Activated naive CD4-positive, alpha-beta T cell treated with anti-CD3 and anti-CD28 coated beads, Interleukin-2, amount 50 U/mL, for 24 hours (primary cell): Measurements from ENCODE around the gene EVA1C.
"Not testable (repeated sequence)": the region's sequence is repeated elsewhere in the genome, so short reads cannot be mapped to it uniquely, and the experiment has no call there.

Source experiments
- H3K27ac Mint-ChIP-seq: one replicate; pipeline ENCODE4 v1.8.0; 2021; ENCODE audit warnings: mild to moderate bottlenecking, mixed read lengths
- H3K27me3 Mint-ChIP-seq: one replicate; pipeline ENCODE4 v1.8.0; 2021; ENCODE audit warnings: mixed read lengths
- H3K36me3 Mint-ChIP-seq: one replicate; pipeline ENCODE4 v1.8.0; 2021; ENCODE audit warnings: mixed read lengths
- H3K4me1 Mint-ChIP-seq: one replicate; pipeline ENCODE4 v1.8.0; 2021; ENCODE audit warnings: mixed read lengths
- H3K4me3 Mint-ChIP-seq: one replicate; pipeline ENCODE4 v1.8.0; 2021; ENCODE audit warnings: mild to moderate bottlenecking, mixed read lengths
- H3K9me3 Mint-ChIP-seq: one replicate; pipeline ENCODE4 v1.8.0; 2021; ENCODE audit warnings: mixed read lengths

The EVA1C gene

DNA sequence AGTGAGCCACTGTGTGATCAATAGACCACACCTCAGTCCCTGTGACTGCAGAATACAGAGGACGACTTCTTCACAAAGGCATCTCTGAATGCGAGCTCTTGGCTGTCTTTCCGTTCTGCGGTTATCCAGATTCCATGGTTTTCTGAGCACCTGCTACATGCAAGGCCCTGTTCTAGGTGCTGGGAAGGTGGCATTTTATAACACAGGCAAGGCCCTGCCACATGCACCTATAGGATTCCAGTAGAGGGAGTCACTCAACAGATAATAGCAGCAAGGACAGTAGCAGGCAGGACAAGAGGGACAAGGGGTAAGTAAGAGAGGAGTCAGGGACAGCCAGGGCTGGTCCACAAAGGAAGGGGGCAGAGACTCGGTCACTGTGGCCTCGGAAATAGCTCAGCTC, 28.7 kb upstream of the EVA1C start:
- Mint-ChIP-seq H3K27me3 (no peaks in the 10 kb centered on the region), H3K36me3 (peaks cover 10% of the 10 kb centered on the region), H3K4me1 (peaks cover 18% of the 10 kb centered on the region), H3K4me3 (no peak overlapping the region), H3K27ac (no peak overlapping the region), H3K9me3 (no peaks in the 10 kb centered on the region)

DNA sequence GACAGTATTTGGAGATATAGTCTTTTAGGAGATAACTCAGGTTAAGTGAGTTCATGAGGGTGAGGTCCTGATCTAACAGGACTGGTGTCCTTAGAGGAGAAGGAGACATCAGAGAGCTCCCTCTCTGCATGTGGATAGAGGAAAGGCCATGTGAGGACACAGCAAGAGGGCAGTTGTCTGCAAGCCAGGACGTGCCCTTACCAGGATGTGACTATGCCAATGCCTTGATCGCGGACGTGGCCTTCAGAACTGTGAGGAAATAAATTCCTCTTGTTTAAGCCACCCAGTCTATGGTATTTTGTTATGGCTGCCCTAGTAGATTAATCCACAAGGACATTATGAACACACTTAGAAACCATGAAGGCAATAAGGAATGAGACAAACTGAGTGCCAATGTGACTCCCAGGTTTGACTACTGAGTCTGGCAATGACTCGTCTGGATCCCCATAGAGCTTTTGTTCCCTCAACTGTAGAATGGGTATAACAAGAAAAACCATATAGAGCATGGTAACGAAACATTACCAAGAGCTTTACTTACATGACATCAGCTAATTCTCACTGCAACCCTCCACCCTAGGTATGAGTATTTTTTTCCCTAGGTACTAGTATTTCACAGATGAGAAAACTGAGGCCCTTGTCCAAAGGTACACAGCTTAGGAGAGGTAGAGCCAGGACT, 26.2 kb upstream of the EVA1C start:
- H3K27me3 Mint-ChIP-seq = no peaks in the 10 kb centered on the region
- no peaks in the 10 kb centered on the region for H3K9me3 Mint-ChIP-seq
- H3K4me1 Mint-ChIP-seq = peaks cover 37% of the 10 kb centered on the region
- no peak overlapping the region for H3K27ac Mint-ChIP-seq
- H3K4me3 Mint-ChIP-seq = no peak overlapping the region
- peaks cover 14% of the 10 kb centered on the region for H3K36me3 Mint-ChIP-seq

DNA sequence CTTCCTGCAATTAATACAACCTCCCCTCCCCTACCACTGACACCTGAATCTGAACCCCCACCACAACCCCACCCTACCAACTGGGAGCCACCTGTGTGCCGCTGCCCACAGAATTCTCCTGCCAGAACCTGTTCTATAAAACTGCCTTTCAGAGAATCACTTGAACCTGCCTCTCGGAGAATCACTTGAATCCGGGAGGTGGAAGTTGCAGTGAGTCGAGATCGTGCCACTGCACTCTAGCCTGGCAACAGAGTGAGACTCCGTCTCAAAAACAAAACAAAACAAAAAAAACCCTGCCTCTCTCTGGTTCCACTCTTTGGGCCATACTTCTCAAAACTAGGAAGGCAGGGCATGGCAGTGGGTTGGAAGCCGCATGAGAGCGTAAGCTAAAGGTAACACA, 25.4 kb upstream of the EVA1C start:
- Mint-ChIP-seq H3K36me3 (peaks cover 19% of the 10 kb centered on the region), H3K27me3 (no peaks in the 10 kb centered on the region), H3K27ac (peak overlapping the region; percentile 35), H3K9me3 (no peaks in the 10 kb centered on the region), H3K4me3 (no peak overlapping the region), H3K4me1 (peaks cover 42% of the 10 kb centered on the region)

DNA sequence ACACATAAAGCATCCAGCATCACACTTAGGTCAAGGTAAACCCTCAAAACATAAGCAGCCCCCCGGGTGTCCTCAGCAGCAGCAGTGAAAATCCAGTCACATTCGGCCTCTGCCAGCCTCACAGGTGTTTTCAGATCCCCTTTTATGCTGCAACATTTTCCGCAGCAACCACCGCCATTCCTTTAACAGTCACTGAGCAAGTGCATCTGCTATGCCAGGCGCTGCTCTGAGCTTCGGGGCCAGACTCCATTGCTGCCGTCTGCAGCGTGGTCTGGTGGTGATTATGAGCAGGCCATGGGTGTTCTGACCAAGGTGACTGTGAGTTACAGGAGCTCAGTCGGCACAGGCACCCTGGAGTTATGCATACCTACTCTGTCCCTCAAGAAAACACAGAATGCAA, 24.2 kb upstream of the EVA1C start:
- H3K27ac Mint-ChIP-seq = no peak overlapping the region
- peaks cover 18% of the 10 kb centered on the region for H3K36me3 Mint-ChIP-seq
- peaks cover 42% of the 10 kb centered on the region for H3K4me1 Mint-ChIP-seq
- no peak overlapping the region for H3K4me3 Mint-ChIP-seq
- no peaks in the 10 kb centered on the region for H3K9me3 Mint-ChIP-seq
- H3K27me3 Mint-ChIP-seq = no peaks in the 10 kb centered on the region

DNA sequence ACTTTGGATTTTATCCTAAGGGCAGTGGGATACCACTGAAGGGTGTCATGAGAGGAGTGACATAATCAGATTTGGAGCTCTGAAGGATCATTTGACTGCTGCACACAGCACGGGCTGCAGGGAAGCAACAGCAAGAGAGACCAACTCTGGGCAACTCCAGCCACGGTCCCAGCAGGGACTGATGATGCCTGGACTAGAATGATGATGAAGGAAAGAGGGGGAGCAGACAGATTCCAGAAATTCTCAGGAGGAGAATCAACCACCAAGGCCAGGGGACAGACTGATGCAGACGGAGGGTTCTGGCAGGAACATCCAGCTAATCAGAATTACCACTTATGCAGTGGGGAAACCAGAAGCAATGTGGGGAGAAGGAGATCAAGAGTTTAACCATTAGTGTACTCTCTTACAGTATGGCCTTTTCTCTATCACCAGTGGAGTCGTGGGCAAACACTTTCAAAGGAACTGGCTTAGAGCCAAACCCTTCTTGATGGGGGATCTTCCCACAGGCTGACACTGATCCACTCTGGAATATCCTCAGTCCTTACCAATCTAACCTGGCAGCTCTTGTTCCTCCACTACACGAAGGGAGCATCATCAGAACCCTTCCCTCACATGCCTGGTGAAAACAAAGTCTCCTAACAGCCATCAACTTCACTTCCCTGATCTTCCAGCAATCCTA, 23.0 kb upstream of the EVA1C start:
- H3K9me3 Mint-ChIP-seq = no peaks in the 10 kb centered on the region
- H3K36me3 Mint-ChIP-seq = peaks cover 16% of the 10 kb centered on the region
- H3K4me3 Mint-ChIP-seq = peak overlapping the region; percentile 64
- no peak overlapping the region for H3K27ac Mint-ChIP-seq
- peaks cover 51% of the 10 kb centered on the region for H3K4me1 Mint-ChIP-seq
- no peaks in the 10 kb centered on the region for H3K27me3 Mint-ChIP-seq

DNA sequence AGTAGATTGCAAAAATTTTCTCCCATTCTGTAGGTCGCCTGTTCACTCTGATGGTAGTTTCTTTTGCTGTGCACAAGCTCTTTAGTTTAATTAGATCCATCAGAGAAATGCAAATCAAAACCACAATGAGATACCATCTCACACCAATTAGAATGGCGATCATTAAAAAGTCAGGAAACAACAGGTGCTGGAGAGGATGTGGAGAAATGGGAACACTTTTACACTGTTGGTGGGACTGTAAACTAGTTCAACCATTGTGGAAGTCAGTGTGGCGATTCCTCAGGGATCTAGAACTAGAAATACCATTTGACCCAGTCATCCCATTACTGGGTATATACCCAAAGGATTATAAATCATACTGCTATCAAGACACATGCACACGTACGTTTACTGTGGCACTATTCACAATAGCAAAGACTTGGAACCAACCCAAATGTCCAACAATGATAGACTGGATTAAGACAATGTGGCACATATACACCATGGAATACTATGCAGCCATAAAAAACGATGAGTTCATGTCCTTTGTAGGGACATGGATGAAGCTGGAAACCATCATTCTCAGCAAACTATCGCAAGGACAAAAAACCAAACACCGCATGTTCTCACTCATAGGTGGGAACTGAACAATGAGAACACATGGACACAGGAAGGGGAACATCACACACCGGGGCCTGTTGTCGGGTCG, 21.8 kb upstream of the EVA1C start:
- H3K36me3 Mint-ChIP-seq = peaks cover 17% of the 10 kb centered on the region
- H3K27ac Mint-ChIP-seq, H3K27me3 Mint-ChIP-seq, H3K9me3 Mint-ChIP-seq: not testable (repeated sequence)
- H3K4me3 Mint-ChIP-seq = peak overlapping the region; percentile 92
- H3K4me1 Mint-ChIP-seq = peaks cover 51% of the 10 kb centered on the region

DNA sequence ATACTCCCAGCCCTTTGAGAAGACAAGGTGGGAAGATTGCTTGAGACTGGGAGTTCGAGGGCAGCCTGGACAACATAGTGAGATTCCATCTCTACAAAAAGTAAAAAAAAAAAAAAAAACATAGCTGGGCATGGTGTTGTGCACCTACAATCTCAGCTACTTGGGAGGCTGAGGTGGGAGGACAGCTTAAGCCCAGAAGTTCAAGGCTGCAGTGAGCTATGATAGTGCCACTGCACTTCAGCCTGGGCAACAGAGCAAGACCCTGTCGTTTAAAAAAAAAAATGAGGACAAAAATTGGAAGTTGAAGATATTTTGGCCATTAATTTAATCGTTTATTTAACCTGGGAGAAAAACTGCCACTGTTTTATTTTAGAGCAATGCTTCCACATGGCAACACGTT, 20.8 kb upstream of the EVA1C start:
- H3K4me1 Mint-ChIP-seq = peaks cover 50% of the 10 kb centered on the region
- H3K27me3 Mint-ChIP-seq = peaks cover 4% of the 10 kb centered on the region
- no peaks in the 10 kb centered on the region for H3K9me3 Mint-ChIP-seq
- peak overlapping the region; percentile 68 for H3K27ac Mint-ChIP-seq
- H3K36me3 Mint-ChIP-seq = peaks cover 17% of the 10 kb centered on the region
- H3K4me3 Mint-ChIP-seq = peak overlapping the region; percentile 92

DNA sequence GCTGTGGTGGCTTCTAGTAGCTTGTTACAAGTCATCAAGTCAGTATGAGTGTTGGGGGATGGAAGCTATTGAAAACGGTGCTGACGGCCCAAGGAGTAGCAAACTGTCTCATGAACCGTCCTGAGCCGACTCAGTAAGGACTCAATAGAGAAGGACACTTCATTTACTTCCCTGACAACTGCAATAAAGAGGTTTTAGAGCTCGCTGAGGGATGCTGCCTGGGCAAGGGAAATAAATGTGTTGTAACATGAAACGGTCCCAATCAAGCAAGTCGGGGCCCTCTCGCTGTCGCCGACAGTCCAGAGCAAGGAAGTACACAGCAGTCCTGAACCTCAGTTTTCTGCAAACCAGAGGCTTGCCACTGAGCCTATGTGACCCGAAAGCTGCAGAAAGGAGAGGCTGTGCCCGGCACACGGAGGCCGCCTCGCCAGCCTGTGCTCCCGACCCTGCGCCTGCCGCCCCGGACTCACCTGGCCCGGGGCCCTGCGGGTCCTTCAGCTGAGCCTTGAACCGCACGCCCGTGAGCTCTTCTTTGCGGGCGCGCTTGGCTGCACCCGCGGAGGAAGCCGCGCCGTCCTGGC, 20.1 kb upstream of the EVA1C start:
- peaks cover 44% of the 10 kb centered on the region for H3K4me1 Mint-ChIP-seq
- peaks cover 5% of the 10 kb centered on the region for H3K27me3 Mint-ChIP-seq
- no peaks in the 10 kb centered on the region for H3K9me3 Mint-ChIP-seq

DNA sequence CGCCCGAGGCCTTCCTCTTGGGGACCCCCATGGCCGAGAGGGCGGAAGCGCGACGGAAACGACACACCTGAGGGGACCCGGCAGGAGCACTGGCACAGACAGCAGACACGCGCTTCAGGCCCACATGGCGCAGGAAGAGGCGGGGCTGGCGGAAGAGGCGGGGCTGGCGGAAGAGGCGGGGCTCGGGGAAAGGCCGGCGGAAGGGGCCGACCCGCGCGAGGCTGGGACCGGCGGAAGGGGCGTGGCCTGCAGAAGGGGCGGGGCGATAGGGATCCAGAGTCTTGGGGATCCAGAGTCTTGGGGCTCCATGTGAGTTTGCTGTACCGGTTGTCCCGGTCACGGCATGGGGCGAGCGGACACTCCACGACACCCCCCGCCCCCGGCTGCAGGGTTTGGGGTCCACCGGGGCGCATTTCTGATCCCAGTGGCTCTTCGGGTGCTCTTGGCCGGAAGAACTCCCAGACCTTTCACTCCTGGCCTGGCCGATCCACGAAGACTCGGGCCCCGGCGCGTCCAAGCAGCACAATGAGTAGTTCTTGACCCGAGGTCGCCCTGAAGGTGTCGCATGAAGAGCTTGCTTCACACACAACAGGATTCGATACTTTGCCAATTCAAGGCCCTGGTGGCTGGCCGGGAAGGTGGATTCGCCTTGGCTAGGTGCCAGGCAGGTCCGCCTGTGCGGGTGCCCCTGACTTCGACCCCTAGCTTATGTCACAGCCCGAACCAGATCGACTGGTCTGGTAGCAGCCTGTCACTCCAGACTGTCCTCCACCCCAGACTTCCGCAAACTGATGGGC, 19.4 kb upstream of the EVA1C start, which contains the start of gene URB1:
Gene URB1, minus strand, starts transcription at position 133 of the 797 bp plus-strand sequence. Its CDS starts 102 bp downstream, at position 31.
- H3K4me1 Mint-ChIP-seq = peaks cover 37% of the 10 kb centered on the region
- H3K9me3 Mint-ChIP-seq = no peaks in the 10 kb centered on the region
- peaks cover 7% of the 10 kb centered on the region for H3K27me3 Mint-ChIP-seq
- peak within 1 kb of the TSS; percentile 68 for H3K27ac Mint-ChIP-seq
- H3K4me3 Mint-ChIP-seq = peak within 1 kb of the TSS; percentile 92
- peaks cover 14% of the 10 kb centered on the region for H3K36me3 Mint-ChIP-seq

More for the DNA sequence above, 20.1 kb upstream of the EVA1C start:
- peaks cover 17% of the 10 kb centered on the region for H3K36me3 Mint-ChIP-seq
- H3K4me3 Mint-ChIP-seq = peak overlapping the region; percentile 92
- no peak overlapping the region for H3K27ac Mint-ChIP-seq

DNA sequence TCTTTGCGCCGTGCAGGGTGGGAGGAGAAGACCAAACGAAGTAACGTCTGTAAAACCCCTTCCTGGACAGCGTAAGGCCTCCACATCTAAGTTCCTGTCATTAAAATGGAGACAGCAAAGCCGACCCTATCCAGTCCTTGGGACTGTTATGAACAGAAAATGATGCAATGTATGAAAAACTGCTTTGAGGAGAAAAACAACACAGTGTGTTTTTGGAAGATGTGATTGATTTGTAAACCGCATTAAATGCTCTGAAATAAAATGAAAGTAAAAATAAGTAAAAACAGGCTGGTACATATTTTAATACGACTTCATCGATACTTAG, 18.9 kb upstream of the EVA1C start:
- H3K4me3 Mint-ChIP-seq = peak overlapping the region; percentile 92
- H3K27me3 Mint-ChIP-seq = peaks cover 7% of the 10 kb centered on the region
- H3K27ac Mint-ChIP-seq = peak overlapping the region; percentile 65
- H3K36me3 Mint-ChIP-seq = peaks cover 14% of the 10 kb centered on the region
- peaks cover 35% of the 10 kb centered on the region for H3K4me1 Mint-ChIP-seq
- no peaks in the 10 kb centered on the region for H3K9me3 Mint-ChIP-seq

DNA sequence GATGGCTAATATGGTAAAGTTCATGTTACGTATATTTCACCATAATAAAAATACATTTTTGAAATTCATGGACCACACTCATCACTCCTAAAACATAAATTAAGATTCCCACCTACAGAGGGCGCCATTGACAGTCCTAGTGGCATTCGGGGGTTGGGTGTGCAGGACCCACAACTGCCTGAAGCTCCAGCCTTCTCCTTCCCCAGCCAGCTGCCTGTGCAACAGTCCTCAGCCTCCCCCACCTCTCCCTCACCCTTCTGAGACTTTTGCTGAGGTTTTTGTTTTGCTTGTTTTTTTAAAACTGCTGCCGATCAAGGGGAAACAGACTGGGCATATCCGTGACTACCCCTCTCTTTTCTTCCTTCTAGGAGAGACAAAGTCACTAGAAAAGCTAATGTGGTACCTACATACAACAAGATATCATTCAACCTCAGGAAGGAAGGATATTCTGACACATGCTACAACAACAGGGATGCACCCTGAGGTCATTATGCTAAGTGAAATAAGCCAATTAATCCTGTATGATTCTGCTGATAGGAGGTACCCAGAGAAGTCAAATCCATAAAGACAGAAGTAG, 9.2 kb upstream of the EVA1C start:
- no peak overlapping the region for H3K4me3 Mint-ChIP-seq
- peaks cover 4% of the 10 kb centered on the region for H3K27me3 Mint-ChIP-seq
- H3K36me3 Mint-ChIP-seq = no peaks in the 10 kb centered on the region
- no peaks in the 10 kb centered on the region for H3K4me1 Mint-ChIP-seq
- no peak overlapping the region for H3K27ac Mint-ChIP-seq
- no peaks in the 10 kb centered on the region for H3K9me3 Mint-ChIP-seq

DNA sequence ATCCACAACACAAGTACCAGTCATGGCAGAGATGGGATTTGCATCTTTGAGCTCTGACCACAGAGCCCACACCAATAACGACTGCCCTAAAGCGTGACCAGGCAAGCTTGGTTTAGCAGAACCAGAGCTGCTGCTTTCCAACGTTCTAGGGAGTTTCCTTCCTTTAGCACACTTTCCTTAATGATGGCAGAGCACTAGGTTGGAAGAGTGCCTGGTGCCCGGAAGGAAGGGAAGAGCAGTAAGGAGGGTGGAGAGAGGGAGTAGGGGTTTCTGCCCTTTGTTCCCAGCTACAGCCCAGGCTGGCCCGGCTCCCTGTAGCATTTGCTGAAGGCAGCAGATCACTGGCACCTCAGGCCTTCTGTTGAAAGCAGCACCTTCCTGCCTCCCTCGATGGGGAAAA, 6.1 kb upstream of the EVA1C start:
- H3K4me3 Mint-ChIP-seq = no peak overlapping the region
- no peaks in the 10 kb centered on the region for H3K27me3 Mint-ChIP-seq
- peaks cover 11% of the 10 kb centered on the region for H3K4me1 Mint-ChIP-seq
- H3K36me3 Mint-ChIP-seq = no peaks in the 10 kb centered on the region
- H3K9me3 Mint-ChIP-seq = no peaks in the 10 kb centered on the region
- H3K27ac Mint-ChIP-seq = no peak overlapping the region

DNA sequence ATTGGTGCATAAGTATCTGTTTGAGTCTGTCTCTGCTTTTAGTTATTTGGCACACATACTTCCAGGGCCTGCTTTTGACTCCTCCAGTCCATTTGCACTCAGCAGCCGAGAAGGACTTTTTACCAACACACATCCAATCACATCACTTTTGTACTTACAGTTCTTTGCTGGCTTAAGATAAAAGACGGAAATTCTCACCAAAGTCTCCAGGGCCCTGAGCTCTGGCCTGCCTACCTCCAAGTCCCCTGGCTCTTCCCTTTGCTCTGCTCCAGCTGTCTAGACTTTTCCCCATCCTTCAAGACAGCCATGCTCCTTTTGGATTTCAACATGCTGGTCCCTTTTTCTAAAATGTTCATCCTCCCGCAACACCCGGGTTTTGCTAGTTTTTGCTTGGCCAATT, 2.2 kb upstream of the EVA1C start:
- no peaks in the 10 kb centered on the region for H3K27me3 Mint-ChIP-seq
- H3K36me3 Mint-ChIP-seq = no peaks in the 10 kb centered on the region
- no peak overlapping the region for H3K4me3 Mint-ChIP-seq
- H3K27ac Mint-ChIP-seq = peak overlapping the region; percentile 93
- peaks cover 31% of the 10 kb centered on the region for H3K4me1 Mint-ChIP-seq
- no peaks in the 10 kb centered on the region for H3K9me3 Mint-ChIP-seq

DNA sequence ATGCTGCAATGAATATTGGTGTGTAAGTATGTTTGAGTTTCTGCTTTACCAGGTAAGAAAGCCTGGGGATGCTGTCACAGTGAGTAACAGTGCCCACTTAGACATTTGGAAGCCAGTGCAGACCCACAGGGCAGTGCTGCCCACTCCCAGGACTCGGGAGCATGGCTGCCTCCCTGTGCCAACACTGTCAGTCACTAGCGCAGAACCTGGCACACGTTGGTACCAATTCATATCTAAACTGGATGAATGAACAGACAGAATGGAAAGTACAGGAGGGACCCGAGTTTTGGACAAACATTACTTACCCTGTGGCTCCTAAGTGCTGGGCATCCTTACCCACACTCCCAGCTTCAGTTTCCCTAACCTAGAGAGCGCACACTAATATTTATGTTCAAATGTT, 1.6 kb upstream of the EVA1C start:
- Mint-ChIP-seq H3K9me3 (no peaks in the 10 kb centered on the region), H3K27ac (peak overlapping the region; percentile 93), H3K27me3 (no peaks in the 10 kb centered on the region), H3K4me3 (peak overlapping the region; percentile 96), H3K36me3 (no peaks in the 10 kb centered on the region), H3K4me1 (peaks cover 37% of the 10 kb centered on the region)
